Retina (tissue), 1 donor: ENCODE data around the gene DOK7.
A peak's percentile ranks its signal among the peaks of the same experiment; 100 is the strongest.

Source experiments
- DNase-seq: peaks from one replicate; pipeline ENCODE4 v3.0.0-alpha.2; 2016

The DOK7 gene

DNA sequence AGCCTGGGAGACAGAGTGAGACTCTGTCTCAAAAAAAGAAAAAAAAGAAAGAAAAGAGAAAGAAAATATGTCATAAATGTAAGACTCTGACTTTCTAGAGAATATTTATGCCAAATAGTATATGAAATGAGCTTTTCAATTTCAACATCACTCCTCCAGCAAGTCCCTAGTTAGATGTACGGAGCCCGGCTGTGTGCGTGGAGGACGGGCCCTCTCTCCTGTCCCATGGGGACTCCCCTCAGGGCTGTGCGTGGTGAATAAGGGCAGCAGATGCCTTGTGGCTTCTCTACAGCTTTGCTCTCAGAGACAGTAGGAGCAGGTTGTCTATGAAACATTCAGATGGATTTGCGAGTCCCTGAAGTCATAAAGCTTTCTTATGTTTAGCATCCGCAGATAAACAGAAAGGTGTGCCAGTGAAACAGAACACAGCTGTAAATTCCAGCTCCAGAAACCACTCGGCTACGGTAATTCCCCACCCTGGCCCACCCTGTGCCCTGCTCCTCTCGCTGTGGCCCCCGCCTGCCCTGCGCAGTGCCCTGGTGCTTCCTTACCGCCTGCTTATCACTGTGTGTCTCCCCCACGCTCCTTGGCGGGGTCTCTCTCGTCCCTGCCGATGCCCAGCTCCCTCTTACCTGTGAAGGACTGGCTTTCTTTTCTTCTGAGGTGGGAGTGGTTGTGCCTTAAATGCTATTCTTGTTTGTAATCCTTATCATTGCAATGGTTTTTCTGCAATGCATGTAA, 35.2 kb upstream of the DOK7 start:
- no peak for DNase-seq

DNA sequence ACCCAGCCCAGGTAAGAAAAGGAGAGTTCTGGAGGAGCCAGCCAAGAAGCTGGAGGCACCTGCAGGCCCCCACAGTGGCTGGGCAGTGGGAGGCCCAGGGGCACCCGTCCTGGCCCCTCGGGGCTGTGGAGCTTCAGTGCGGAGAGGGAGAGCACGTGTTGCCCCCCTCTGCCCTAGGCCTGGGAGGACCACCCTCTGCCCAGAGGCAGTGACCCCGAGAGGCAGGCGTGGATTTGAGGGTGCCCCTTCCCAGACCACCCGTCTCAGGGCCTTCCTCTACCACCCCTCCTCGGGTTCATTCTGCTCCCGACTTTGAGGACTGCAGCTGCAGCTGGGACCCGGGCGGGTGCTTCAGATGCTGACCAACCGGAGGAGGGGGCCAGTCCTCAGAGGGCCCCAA, 33.5 kb upstream of the DOK7 start:
- DNase-seq = no peak

DNA sequence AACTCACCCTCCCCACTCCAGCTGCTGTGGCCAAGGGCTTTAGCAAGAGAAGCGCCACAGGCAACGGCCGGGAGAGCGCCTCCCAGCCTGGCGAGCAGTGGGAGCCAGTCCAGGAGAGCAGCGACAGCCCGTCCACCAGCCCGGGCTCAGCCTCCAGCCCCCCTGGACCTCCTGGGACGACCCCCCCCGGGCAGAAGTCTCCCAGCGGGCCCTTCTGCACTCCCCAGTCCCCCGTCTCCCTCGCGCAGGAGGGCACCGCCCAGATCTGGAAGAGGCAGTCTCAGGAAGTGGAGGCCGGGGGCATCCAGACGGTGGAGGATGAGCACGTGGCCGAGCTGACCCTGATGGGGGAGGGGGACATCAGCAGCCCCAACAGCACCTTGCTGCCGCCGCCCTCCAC, 32.6 kb upstream of the DOK7 start:
- DNase-seq = no peak

DNA sequence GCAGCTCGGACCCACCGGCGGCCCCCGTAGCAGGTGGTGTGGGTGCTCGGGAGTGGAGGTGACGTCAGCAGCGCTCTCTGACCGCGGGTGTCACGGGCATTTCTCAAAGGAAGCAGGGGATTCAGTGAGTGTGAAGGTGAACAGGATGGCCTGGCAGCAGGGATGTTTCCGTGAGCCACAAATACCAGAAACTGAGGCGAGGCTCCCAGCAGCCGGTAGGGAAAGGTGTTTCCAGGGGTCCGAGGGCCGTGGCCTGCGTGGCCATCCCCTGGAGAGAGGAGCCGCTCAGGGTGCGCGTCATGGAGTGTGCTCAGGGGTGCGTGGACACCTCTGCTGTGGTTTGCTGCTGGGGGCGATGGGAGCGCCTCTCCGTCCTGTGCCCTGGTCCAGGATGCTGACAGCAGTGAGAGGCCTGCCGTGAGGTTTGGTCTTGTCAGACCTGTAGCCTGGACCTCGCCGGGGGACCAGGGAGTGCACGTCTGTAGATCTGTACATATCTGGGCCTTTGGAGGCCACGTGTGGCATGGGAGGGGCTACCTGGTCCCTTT, 31.6 kb upstream of the DOK7 start:
- DNase-seq = no peak

DNA sequence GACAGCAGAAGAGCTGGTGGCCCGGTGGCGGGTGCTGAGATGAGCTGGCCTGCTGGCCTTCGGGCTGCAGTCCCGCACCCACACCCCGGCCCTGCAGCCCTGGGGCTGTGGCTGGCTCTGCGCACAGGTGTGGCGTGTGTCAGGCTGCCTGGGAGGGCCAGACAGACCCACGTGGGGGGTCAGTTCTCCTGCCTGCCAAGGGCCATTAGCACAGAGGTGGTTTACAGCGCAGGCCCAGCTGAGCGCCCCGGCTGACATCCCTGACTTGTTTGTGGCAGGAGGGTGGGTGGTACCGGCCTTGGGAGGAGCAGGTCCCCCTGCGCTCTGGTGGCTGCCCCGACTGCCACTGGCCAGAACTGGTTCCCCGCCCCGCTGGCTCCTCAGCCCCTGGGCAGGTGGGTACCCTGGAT, 30.7 kb upstream of the DOK7 start:
- no peak for DNase-seq

DNA sequence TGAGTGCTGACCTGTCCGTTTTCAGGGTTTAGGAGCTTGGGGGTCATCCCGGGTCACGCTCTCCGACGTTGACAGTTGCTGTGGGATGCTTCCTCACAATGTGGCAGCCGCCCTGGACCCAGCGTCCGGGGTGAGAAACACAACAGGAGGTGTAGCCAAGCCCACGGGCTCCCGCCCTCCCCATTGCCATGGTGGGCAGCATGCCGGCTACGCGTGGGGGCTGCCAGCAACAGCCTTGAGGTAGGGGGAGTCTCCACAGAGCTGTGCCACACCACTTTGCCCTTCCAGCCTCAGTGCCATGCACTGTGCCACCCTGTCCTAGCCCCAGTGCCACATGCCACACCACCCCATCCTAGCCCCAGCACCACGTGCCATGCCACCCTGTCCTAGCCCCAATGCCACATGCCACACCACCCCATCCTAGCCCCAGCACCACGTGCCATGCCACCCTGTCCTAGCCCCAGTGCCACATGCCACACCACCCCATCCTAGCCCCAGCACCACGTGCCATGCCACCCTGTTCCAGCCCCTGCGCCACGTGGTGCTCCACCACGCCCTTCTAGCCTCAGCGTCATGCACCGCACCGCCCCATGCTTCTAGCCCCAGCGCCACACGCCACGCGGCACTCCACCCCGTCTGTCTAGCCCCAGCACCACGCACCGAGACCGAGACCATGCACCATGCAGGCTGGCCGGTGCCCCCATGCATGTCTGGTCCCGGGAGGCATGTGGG, 29.8 kb upstream of the DOK7 start:
- DNase-seq = no peak

DNA sequence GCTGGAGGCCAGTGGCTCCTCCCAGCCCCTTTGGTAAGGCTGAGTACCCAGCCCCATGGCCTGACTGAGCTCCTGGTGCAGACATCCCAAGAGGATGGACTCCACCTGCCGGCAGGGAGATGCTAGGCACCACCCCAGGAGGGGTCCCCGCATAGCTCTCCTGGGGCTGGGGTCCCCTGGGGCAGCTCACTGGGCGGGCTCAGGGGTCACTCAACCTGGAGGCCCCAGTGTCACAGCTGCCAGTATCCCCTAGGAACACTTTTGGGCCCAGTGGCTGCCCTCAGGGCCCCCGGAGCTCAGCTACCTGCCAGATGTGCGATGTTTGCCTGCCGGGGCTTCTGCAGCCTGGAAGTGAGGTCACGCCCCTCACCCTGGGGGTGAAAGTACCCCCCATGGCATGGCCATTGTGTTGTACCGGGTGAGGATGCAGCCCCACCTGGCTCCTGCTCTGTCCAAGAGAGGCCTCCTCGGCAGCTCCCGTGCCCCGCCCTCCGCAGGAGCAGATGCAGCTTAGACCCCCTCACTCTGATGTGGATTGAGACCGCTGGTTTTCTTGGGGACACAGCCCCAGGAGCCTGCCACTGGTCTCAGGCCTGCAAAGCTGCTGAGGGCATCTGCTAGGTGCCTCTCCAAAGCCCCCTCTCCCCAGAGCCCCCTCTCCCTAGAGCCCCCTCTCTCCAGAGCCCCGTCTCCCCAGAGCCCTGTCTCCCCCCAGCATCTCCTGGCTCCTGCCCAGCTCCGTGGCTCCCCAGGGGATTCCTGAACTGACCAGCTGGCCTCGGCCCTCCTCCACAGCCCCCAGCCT, 28.0 kb upstream of the DOK7 start:
- DNase-seq = no peak

DNA sequence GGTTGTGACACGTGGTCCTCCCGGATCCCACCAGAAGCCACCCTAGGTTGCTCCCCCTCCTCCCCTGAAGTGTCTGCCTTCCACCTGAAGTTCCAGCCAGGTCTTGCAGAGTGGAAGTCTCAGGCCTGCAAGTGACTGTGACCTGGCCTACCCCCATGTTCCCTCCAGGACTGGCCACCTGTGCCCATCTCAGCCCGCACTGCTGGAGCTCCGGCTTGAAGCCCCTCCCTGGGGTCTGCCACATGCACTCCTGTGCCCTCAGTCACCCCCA, 27.5 kb upstream of the DOK7 start:
- no peak for DNase-seq

DNA sequence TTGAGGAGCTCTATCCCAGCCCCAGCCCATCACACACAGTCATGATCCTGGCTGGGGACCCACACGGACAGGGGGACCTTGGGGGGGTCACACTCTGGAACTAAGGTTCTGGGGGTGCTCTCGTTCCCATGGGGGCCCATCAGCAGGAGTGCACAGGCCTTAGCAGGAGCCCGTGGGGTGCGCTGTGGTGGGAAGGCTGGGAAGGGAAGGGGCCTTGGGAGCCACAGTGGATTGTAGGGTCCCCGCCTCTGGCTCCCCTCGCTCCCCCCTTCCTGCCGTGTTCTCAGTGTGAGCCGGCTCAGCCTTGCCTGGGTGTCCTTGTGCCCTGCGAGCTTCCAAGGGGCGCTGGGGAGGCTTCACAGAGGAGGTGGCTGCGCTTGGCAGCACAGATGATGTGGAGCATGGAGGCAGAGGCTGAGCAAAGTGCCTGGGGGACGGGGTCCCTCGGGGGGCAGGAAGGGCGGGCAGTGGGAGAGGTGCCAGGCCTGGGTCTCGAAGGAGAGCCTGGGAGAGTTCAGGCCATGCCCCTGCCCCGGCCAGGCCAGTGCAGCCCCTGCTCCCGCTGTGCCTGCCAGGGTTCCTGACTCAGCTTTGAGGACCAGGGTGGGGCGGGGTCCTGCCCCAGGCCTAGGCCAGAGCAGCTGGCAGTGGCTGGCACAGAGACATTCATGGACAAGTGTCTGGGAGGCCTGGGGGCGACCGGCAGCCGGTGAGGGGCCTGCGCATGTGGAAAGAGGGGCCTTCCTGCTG, 26.9 kb upstream of the DOK7 start:
- no peak for DNase-seq

DNA sequence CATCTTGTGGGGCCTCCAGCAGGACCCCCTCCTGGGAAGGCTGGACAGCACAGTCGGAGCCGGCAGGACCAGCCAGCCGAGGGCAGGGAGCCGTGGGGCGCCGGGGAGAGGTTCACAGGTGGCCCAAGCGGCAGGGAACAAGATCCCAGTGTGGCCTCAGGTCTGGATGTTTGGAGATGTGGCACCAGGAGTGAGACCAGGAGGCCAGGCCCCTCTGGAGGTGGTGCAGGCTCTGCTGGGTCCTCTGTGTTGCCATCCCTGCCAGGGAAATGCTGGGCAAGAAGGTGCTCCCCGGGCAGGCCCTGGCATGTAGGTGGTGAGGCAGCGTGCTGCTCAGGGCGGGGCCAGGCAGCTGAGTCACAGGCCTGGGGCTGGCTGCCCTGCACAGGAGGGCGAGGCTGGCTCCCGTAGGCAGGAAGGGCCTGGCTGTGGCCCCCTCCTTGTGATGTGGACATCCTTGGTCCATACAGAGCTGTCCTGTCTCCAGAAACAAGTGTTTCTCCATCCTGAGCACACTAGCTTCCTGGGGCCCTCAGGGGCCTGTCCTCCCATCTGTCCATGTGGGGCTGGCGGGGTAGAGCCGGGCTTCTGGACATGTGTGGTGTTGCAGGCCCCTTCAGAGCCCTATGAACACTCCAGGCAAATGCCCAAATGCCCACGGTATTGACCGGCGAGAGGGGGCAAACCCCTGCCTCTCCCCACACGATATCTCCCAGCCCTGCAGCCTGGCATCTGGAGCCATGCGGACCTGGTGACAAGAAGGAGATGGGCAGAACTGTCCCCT, 26.1 kb upstream of the DOK7 start:
- no peak for DNase-seq

DNA sequence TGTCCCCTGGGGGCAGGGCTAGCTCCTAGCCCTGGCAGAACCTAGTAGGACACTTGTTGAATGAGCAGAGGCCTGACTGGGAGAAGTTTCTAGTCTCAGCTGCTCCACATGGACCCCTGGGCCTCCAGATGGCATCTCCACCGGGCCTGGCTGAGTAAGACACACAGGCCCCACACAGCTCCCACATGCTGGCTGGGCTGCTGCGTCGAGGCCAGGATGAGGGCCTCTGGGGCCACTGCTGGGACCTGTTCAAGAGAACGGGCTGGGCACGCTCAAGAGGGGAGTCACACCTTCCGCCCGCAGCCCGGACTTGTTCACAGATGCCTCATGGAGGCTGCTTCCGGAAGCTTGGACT, 25.5 kb upstream of the DOK7 start:
- no peak for DNase-seq

DNA sequence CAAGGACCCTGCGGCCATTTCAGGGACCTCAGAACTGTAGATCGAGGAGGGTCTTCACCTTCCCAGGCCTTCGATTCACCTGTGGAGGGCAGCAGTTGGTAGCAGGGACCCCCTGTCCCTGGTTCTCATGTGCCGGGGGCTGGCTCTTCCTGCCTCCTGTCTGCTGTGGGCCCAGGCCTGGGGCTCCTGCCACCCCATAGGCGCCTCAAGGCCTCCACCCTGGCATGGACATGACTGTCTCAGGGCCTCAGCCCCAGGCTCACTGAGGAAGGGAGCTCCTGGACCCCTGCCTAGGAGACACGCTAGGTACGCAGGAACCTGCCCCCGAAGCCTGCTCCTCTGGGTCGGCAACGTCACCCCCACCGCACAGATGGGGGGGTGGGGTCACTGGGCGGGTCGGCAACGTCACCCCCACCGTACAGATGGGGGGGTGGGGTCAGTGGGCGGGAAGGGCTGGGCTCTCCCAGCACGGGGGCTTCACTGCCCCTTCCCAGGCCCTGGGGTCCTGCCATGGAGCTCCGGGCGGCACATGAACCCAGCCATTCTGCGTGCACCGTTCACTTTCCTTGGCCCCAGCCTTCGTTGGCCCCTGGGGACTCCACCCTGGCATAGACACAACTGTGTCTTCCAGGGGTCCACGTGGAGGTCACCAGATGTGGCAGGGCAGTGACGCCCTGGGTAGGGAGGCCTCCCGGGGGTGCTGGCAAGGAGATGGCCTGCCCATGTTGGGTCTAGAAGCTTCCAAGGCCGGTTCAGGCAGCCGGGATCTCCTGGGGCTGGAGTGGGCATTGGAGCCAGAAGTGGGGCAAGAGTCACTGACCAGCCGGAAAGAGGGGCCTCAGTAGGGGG, 24.9 kb upstream of the DOK7 start:
- no peak for DNase-seq

DNA sequence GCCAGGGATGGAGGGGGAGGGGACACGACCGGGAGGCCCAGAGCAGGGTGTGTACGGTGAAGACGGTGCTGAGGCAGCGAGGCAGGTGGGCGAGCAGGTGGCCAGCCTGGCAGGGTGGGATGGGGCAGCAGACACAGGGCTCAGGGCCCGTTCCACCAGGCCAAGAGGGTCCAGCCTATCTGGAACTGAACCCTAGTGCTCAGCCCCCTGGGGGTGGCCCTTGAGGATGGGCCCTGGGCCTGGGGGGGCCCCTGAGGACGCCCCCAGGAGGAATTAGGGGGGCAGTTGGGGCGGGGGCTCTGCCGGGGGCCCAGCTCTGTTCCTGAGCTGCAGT, 24.3 kb upstream of the DOK7 start:
- no peak for DNase-seq

DNA sequence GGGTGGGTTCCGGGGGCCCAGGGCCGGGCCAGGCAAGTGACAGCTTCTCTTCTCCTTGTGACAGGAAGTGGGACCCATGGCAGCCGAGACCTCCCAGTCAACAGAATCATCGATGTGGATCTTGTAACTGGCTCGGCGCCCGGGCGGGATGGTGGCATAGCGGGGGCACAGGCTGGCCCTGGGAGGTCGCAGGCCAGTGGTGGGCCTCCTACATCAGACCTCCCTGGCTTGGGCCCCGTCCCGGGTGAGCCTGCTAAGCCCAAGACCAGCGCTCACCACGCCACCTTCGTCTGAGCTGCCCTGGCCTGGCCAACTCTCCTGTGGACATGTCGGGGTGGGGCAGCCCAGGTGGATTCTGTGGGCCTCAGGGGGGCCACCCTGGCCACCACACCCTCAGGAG, 23.7 kb upstream of the DOK7 start:
- no peak for DNase-seq

DNA sequence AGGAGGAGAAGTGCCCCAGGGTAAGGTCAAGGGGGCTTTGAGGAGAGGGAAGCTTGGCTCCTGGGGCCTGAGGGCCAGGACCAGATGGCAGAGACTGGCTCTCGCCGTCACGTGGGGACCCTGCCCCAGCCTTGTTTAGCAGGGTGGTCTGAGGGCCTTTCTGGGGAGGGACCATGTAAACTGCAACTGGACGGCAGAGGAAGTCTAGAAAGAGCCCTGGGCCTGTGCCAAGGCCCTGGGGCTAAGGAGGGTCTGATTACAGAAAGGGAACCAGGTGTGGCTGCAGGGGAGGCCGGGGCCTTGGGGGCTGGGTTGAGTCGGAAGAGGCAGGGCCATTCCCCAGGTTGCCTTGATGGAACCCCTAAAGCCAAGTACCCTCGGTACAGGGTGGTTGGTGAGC, 23.1 kb upstream of the DOK7 start:
- DNase-seq = no peak

DNA sequence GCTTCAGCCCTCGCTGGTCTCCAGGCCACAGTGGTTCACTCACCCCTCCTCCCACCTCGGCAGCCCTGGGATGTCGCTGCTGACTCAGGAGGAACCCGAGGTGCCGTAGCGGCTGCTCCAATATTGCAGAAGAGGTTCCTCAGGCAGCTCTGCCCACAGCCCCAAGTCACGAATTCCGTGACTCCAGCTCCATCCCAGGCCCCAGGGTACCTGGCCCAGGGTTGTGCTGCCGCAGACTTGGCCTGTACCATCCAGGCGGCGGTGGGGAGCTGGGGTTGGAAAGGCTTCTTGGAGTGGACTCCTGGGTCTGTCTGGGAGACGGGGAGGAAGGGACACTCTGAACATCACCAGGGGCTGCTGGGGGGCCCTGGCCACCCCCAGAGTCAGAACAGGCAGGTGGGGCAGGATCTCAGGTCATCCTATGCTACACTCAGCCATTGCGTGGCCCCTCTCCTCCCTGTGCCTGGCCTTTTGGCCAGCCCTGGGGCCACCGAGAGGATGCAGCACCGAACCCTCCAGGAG, 22.1 kb upstream of the DOK7 start:
- DNase-seq = no peak

DNA sequence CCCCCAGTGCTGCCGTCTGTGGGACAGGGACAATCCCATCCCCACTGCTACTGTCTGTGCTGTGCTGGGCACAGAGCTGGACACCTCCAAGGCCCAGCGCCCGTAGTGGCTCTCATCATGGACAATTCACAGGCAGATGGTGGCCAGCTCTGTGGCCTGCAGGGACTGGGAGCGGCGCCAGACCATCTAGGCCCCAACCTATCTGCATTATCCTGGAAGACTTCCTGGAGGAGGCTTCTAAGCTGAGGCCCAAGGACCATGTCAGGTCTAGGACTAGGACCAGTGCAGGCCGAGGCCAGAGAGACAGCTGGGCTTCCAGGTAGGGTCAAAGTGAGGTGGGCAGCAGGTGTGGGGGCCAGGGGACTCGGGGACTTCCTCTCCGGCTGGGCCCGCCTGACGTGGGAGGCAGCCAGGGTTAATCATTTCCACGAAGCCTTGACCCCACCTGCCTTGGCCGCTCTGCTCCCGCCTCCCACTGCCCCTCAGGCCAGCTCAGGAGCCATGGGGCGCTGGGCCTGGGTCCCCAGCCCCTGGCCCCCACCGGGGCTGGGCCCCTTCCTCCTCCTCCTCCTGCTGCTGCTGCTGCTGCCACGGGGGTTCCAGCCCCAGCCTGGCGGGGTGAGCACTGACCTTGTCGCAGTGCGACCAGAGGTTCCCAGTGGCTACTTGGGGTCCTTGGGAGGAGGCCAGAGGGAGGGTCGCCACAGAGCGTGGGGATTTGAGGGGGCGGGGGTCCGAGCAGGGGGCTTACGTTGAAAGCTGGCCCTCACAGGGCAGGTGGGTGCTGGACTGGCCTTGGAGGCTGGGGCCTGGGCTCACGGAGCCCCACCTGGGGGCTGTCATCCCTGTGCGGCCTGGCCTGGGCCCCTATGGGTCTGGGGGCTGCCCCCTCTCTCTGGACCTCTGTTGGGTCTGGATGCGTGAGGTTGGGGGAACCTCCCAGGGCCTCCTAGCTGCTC, 21.3 kb upstream of the DOK7 start, which contains the start of gene HGFAC:
Gene HGFAC (plus strand): TSS at position 468 of the 959 bp plus-strand sequence. CDS start 34 bp downstream, at position 502.
- no peak for DNase-seq

DNA sequence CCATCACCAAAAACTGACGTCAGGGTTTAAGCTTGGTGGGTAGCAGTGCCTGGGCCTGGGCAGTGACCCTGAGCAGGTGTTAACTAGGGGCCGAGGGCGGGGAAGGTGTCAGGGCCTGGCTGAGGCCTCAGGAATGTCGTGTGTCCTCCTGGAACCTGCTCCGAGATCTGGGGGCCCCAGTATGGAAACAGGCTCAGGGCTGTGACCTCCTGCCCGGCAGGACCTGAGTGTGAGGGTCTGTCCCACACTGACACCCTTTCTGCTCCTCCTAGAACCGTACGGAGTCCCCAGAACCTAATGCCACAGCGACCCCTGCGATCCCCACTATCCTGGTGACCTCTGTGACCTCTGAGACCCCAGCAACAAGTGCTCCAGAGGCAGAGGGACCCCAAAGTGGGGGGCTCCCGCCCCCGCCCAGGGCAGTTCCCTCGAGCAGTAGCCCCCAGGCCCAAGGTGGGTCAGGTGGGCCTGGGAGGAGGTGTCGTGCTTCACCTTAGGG, 20.6 kb upstream of the DOK7 start:
- no peak for DNase-seq

DNA sequence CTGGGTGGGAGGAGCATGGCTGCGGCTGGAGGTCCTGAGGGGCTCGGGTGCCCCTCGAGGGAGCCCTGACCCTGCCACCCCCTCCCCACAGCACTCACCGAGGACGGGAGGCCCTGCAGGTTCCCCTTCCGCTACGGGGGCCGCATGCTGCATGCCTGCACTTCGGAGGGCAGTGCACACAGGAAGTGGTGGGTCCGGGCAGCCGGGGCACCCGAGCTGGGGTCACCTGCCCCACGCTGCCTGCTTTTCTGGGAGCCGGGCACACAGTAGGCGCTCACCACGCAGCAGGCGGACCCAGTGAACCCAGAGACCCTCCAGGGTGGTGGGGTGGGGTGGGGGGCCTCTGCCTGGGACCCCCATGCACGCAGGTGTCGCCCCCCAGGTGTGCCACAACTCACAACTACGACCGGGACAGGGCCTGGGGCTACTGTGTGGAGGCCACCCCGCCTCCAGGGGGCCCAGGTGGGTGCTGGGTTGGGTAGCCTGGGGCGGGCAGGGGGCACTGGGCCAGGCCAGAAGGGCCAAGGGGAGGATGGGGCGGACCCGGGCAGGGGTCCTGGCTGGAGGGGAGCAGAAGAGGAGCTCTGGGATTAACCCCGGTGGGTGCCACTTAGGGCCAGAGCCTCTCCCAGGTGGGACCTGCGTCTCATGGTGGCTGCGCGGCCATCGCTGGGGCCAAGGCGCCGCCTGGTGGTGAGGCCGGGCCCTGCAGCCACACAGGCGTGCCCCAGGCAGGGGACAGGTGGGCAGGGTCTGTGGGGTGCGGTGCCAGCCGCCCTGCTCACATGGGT, 20.0 kb upstream of the DOK7 start:
- DNase-seq = peak; percentile 73
